CD4-positive, alpha-beta T cell (primary cell): ENCODE results near the gene GDF7. TPM values are rescaled to one million over a fixed set of nuclear protein-coding genes. Genes with fewer than 3 reads are reported as not detected.

Source experiments
- ATAC-seq: fragments of 200-7000 bp; cut with Tn5 transposase; one replicate; pipeline ENCODE4 v1.10.0; 2022; ENCODE audit warnings: mild to moderate bottlenecking; ENCODE audit not compliant: poor library complexity
- CTCF ChIA-PET: fragments of 350-600 bp; sonication (Branson Sonifier 250); formaldehyde crosslinking; loops from one replicate; lab custom pipeline; 2021; ENCODE audit warnings: antibody characterized with exemption, inconsistent platforms; lab: Charles Lee
- POLR2A ChIA-PET: fragments of 350-600 bp; sonication (Branson Sonifier 250); formaldehyde crosslinking; loops from one replicate; lab custom pipeline; 2021; ENCODE audit warnings: antibody characterized with exemption, inconsistent platforms; lab: Charles Lee
- DNase-seq, 14 experiments: peaks; one replicate each; pipeline ENCODE4 v3.0.0-alpha.2; 2013 to 2020; ENCODE audit warnings: mixed read lengths in 2 of 14
- H3K27ac ChIP-seq, 2 donors: one replicate each; pipeline versions ENCODE4 v1.5.1 to v1.7.0; 2013; ENCODE audit warnings: low read length in 2 of 2, low read depth in 1 of 2, mild to moderate bottlenecking in 1 of 2
- H3K27me3 ChIP-seq, 2 experiments: 1 replicate in 1 of 2; 2 replicates in 1 of 2; pipeline versions ENCODE4 v1.6.1 to v1.7.0; 2013; ENCODE audit warnings: low read length in 2 of 2, control low read depth in 1 of 2, mild to moderate bottlenecking in 1 of 2, moderate library complexity in 1 of 2; ENCODE audit not compliant: insufficient read depth in 2 of 2, control insufficient read depth in 1 of 2
- H3K36me3 ChIP-seq: one replicate; pipeline ENCODE4 v1.6.1; 2013; ENCODE audit warnings: low read length, control low read depth; ENCODE audit not compliant: insufficient read depth
- H3K4me1 ChIP-seq: one replicate; pipeline ENCODE4 v1.6.1; 2013; ENCODE audit warnings: low read length, control low read depth; ENCODE audit not compliant: insufficient read depth
- H3K4me3 ChIP-seq: one replicate; pipeline ENCODE4 v1.5.1; 2013; ENCODE audit warnings: mild to moderate bottlenecking, low read length, moderate library complexity
- H3K9me3 ChIP-seq, 2 experiments: 1 replicate in 1 of 2; 2 replicates in 1 of 2; pipeline versions ENCODE4 v1.6.1 to v1.7.0; 2013; ENCODE audit warnings: low read length in 2 of 2, mild to moderate bottlenecking in 2 of 2, control low read depth in 1 of 2, moderate library complexity in 1 of 2; ENCODE audit not compliant: control insufficient read depth in 1 of 2, insufficient read depth in 1 of 2
- H3K27ac Mint-ChIP-seq: one replicate; pipeline ENCODE4 v1.8.0; 2020; ENCODE audit warnings: mixed read lengths
- H3K27me3 Mint-ChIP-seq: one replicate; pipeline ENCODE4 v1.8.0; 2021; ENCODE audit warnings: mixed read lengths
- H3K36me3 Mint-ChIP-seq: one replicate; pipeline ENCODE4 v1.8.0; 2021; ENCODE audit warnings: low read depth, mixed read lengths
- H3K4me1 Mint-ChIP-seq: one replicate; pipeline ENCODE4 v1.8.0; 2021; ENCODE audit warnings: low read depth, mixed read lengths
- H3K4me3 Mint-ChIP-seq: one replicate; pipeline ENCODE4 v1.8.0; 2020; ENCODE audit warnings: mild to moderate bottlenecking, mixed read lengths
- H3K9me3 Mint-ChIP-seq: one replicate; pipeline ENCODE4 v1.8.0; 2020; ENCODE audit warnings: mixed read lengths
- CTCF ChIP-seq: fragments of 200-600 bp; IDR thresholded peaks from one replicate; pipeline ENCODE4 v1.8.0; 2022; ENCODE audit warnings: antibody characterized with exemption, mild to moderate bottlenecking
- intact Hi-C, 2 experiments: fragments of 100-400 bp; cut with DNase I in 1 of 2; cut with micrococcal nuclease in 1 of 2; formaldehyde crosslinking; loops; one replicate each; pipeline versions ENCODE4 v1.15.1 to v1.9.0; 2023 to 2025; cut with DNase I, micrococcal nuclease
- total RNA-seq, 174 experiments: library from RNA in 2 of 174; stranded (reverse) in 2 of 174; gene quantifications; one replicate each; pipeline ENCODE4 v1.2.3 and lab custom pipeline; 2021 to 2026

GDF7 gene
- total RNA-seq, 2 experiments from 2014 or later = 0.05 to 0.14 TPM

GRCh38 chr2:20633794-20634506 is 33.0 kb upstream of the GDF7 start:
- Histone ChIP-seq H3K27me3 (no peaks in the 10 kb centered on the region), H3K36me3 (peaks cover 32% of the 10 kb centered on the region), H3K27ac (no peak overlapping the region), H3K4me1 (no peaks in the 10 kb centered on the region), H3K9me3 (no peaks in the 10 kb centered on the region), H3K4me3 (no peak overlapping the region)
- Mint-ChIP-seq H3K27me3 (no peaks in the 10 kb centered on the region), H3K27ac (no peak overlapping the region), H3K9me3 (no peaks in the 10 kb centered on the region), H3K4me1 (no peaks in the 10 kb centered on the region), H3K4me3 (no peak overlapping the region), H3K36me3 (peaks cover 34% of the 10 kb centered on the region)
- ATAC-seq = no peak
- intact Hi-C loops = no loop called here
- ChIA-PET CTCF (interaction anchor here (0.6 kb wide), 1 partner anchor 377 kb away, joined by 3 read pairs; no protein-coding TSS in a partner anchor), POLR2A (no interaction called here)
- no peak for TF ChIP-seq CTCF
- no peak for DNase-seq

GRCh38 chr2:20634507-20635112 is 32.3 kb upstream of the GDF7 start:
- no peak for TF ChIP-seq CTCF
- Mint-ChIP-seq H3K27ac (no peak overlapping the region), H3K36me3 (peaks cover 40% of the 10 kb centered on the region), H3K27me3 (no peaks in the 10 kb centered on the region), H3K9me3 (no peaks in the 10 kb centered on the region), H3K4me1 (no peaks in the 10 kb centered on the region), H3K4me3 (no peak overlapping the region)
- ChIA-PET CTCF (interaction anchor here (0.6 to 1.6 kb wide), 2 partner anchors 188 to 378 kb away, joined by 3 to 4 read pairs; partner anchors contain the start of gene RHOB), POLR2A (no interaction called here)
- intact Hi-C loops = no loop called here
- Histone ChIP-seq H3K4me3 (no peak overlapping the region), H3K36me3 (peaks cover 37% of the 10 kb centered on the region), H3K9me3 (no peaks in the 10 kb centered on the region), H3K27ac (no peak overlapping the region), H3K27me3 (no peaks in the 10 kb centered on the region), H3K4me1 (no peaks in the 10 kb centered on the region)
- ATAC-seq (no peak), DNase-seq (no peak)

GRCh38 chr2:20635113-20635510 is 31.8 kb upstream of the GDF7 start:
- Histone ChIP-seq H3K27ac (no peak overlapping the region), H3K36me3 (peaks cover 41% of the 10 kb centered on the region), H3K9me3 (no peaks in the 10 kb centered on the region), H3K27me3 (no peaks in the 10 kb centered on the region), H3K4me3 (no peak overlapping the region), H3K4me1 (no peaks in the 10 kb centered on the region)
- Mint-ChIP-seq H3K4me1 (no peaks in the 10 kb centered on the region), H3K4me3 (no peak overlapping the region), H3K27me3 (no peaks in the 10 kb centered on the region), H3K36me3 (peaks cover 45% of the 10 kb centered on the region), H3K27ac (no peak overlapping the region), H3K9me3 (no peaks in the 10 kb centered on the region)
- ChIA-PET POLR2A (no interaction called here), CTCF (interaction anchor here (1.2 to 1.6 kb wide), 2 partner anchors 16 to 188 kb away, joined by 4 to 5 read pairs; partner anchors contain the start of genes HS1BP3 and RHOB)
- intact Hi-C loops = no loop called here
- ATAC-seq (no peak), DNase-seq (no peak)
- TF ChIP-seq CTCF = no peak
